GM12864 (cell line): Measurements from ENCODE around the gene CHST12.

Experiments used
- DNase-seq: peaks from one replicate; pipeline ENCODE4 v3.0.0-alpha.2; 2011; ENCODE audit warnings: low read depth
- H3K4me3 ChIP-seq: 2 replicates; pipeline ENCODE4 v1.5.1; 2011; ENCODE audit warnings: mild to moderate bottlenecking, low read depth, low read length, control low read depth
- TF ChIP-seq, protein P1 (sequence below): IDR thresholded peaks from 2 replicates; pipeline ENCODE4 v1.5.1; 2011; ENCODE audit warnings: low read depth, mild to moderate bottlenecking, moderate library complexity, low read length, control low read depth, inconsistent platforms; ENCODE audit errors: missing control alignments

Gene CHST12

DNA sequence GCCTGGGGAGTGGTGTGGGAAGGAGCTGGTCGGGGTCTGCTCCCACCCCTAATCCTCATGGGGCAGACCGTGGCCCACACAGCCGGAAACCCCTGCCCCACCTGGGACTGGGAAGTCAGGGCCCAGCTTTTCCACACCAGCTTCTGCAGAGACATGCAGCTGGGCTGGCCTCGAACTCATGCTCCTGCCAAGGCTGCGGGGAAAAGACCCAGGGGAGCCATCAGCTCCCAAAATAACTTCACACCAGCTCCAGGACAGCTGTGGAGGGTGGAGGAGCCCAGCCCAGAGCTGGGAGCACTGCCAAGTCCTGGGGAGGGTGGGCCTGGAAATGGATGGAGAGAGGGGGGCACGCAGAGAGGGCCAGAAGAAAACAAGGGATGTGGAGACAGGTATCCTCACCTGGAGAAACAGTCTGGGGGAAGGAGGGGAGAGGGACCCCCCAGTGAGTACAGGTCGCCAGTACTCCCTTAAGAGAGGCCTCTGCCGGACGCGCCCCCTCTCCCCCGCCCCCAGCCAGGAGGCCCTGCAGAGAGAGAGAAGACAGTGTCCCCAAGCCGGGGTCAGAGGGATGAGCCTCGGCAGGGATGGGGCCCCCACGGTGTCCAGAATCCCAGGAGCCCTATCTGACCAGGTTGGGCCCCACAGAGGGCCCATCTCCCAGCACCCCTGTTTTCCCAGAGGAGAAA is 84.3 kb downstream of the CHST12 start:
- no peak for DNase-seq
- TF ChIP-seq, protein P1, sequence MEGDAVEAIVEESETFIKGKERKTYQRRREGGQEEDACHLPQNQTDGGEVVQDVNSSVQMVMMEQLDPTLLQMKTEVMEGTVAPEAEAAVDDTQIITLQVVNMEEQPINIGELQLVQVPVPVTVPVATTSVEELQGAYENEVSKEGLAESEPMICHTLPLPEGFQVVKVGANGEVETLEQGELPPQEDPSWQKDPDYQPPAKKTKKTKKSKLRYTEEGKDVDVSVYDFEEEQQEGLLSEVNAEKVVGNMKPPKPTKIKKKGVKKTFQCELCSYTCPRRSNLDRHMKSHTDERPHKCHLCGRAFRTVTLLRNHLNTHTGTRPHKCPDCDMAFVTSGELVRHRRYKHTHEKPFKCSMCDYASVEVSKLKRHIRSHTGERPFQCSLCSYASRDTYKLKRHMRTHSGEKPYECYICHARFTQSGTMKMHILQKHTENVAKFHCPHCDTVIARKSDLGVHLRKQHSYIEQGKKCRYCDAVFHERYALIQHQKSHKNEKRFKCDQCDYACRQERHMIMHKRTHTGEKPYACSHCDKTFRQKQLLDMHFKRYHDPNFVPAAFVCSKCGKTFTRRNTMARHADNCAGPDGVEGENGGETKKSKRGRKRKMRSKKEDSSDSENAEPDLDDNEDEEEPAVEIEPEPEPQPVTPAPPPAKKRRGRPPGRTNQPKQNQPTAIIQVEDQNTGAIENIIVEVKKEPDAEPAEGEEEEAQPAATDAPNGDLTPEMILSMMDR, result no peak
- no peak overlapping the region for H3K4me3 ChIP-seq

GRCh38 chr7:2488272-2488645 is 84.8 kb downstream of the CHST12 start:
- DNase-seq, result no peak
- H3K4me3 ChIP-seq, result no peak overlapping the region
- TF ChIP-seq, protein P1, result no peak

GRCh38 chr7:2488681-2489080 is 85.3 kb downstream of the CHST12 start:
- no peak for DNase-seq
- H3K4me3 ChIP-seq, result no peak overlapping the region

GRCh38 chr7:2490181-2490651 is 86.8 kb downstream of the CHST12 start:
- no peak for DNase-seq
- TF ChIP-seq, protein P1, result no peak
- H3K4me3 ChIP-seq, result no peak overlapping the region

More at GRCh38 chr7:2488681-2489080, 85.3 kb downstream of the CHST12 start:
- TF ChIP-seq, protein P1, result no peak

- TF ChIP-seq, protein P1, result no peak
- no peak overlapping the region for H3K4me3 ChIP-seq
- DNase-seq, result no peak
These were observed 88.6 kb downstream of the CHST12 start for GRCh38 chr7:2492038-2492437.

- no peak overlapping the region for H3K4me3 ChIP-seq
- TF ChIP-seq, protein P1, result no peak
- no peak for DNase-seq
These were observed 90.1 kb downstream of the CHST12 start for GRCh38 chr7:2493205-2494164.
